Astrocyte of the cerebellum (primary cell): ENCODE measurements around the gene GALR3.
"Not testable (repeated sequence)": the region's sequence is repeated elsewhere in the genome, so short reads cannot be mapped to it uniquely, and the experiment has no call there.

Experiments
- DNase-seq: peaks from one replicate; pipeline ENCODE4 v3.0.0-alpha.2; 2011; ENCODE audit warnings: low read depth
- H3K4me3 ChIP-seq: 2 replicates; pipeline ENCODE4 v1.5.1; 2011; ENCODE audit warnings: mild to moderate bottlenecking, low read depth, low read length, moderate library complexity
- in situ Hi-C: cut with HindIII; loops from 2 replicates; pipeline ENCODE4 v1.10.0; 2017; ENCODE audit warnings: low sequenced_read_pairs
- TF ChIP-seq, protein P1 (sequence below): IDR thresholded peaks from 2 replicates; pipeline ENCODE4 v1.5.1; 2012; ENCODE audit warnings: low read length, low read depth, moderate library complexity, mild to moderate bottlenecking; ENCODE audit errors: missing control alignments

GALR3 gene

DNA sequence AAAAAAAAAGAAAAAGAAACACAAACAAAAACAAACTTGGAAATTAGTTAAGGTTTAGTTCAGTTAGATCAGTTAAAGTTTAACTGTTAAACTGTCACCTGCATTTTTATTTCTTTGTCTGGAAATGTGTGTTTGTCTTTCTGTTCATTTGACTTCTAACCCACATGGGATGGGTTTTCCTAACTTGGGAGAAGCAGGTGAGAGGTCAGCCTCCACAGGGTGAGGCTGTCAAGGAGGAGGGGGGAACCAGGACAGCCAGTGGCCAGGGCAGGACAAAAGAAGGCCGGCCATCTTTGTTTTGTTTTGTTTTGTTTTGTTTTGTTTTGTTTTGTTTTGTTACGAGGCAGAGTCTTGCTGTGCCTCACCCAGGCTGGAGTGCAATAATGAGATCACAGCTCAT lies 28.8 kb upstream of the GALR3 start:
- in situ Hi-C loops = no loop called here
- no peak for DNase-seq
- no peak overlapping the region for H3K4me3 ChIP-seq
- TF ChIP-seq, protein P1, sequence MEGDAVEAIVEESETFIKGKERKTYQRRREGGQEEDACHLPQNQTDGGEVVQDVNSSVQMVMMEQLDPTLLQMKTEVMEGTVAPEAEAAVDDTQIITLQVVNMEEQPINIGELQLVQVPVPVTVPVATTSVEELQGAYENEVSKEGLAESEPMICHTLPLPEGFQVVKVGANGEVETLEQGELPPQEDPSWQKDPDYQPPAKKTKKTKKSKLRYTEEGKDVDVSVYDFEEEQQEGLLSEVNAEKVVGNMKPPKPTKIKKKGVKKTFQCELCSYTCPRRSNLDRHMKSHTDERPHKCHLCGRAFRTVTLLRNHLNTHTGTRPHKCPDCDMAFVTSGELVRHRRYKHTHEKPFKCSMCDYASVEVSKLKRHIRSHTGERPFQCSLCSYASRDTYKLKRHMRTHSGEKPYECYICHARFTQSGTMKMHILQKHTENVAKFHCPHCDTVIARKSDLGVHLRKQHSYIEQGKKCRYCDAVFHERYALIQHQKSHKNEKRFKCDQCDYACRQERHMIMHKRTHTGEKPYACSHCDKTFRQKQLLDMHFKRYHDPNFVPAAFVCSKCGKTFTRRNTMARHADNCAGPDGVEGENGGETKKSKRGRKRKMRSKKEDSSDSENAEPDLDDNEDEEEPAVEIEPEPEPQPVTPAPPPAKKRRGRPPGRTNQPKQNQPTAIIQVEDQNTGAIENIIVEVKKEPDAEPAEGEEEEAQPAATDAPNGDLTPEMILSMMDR = no peak

DNA sequence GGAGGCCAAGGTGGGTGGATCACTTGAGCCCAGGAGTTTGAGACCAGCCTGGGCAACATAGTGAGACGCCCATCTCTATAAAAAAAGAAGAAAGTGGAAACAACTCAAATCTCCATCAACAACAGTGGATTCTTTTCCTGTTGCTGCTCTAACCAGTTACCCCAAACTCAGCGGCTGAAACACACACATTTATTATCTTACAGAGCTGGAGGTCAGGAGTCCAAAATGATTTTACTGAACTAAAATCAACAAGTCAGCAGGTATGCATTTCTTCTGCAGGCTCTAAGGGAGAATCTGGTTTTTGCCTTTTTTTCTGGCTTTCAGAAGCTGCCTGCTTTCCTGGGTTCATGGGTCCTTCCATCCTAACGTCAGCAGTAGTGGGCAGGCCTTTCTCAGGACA lies 27.1 kb upstream of the GALR3 start:
- in situ Hi-C loops = no loop called here
- H3K4me3 ChIP-seq = no peak overlapping the region
- no peak for DNase-seq
- TF ChIP-seq, protein P1 = no peak

GRCh38 chr22:37797259-37797658 lies 25.9 kb upstream of the GALR3 start:
- H3K4me3 ChIP-seq, in situ Hi-C loops, DNase-seq: not testable (repeated sequence)

GRCh38 chr22:37797874-37798500 lies 25.2 kb upstream of the GALR3 start:
- no peak overlapping the region for H3K4me3 ChIP-seq

DNA sequence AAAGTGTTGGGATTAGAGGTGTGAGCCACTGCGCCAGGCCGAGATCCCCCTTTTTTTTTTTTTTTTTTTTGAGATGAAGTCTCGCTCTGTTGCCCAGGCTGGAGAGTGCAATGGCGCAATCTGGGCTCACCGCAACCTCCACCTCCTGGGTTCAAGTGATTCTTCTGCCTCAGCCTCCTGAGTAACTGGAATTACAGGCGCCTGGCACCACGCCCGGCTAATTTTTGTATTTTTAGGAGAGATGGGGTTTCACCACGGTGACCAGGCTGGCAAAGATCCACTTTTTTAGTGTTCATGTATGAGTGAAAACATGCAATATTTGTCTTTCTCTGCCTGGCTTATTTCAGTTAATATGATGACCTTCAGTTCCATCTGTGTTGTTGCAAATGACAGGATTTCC lies 23.2 kb upstream of the GALR3 start:
- H3K4me3 ChIP-seq, DNase-seq, in situ Hi-C loops: not testable (repeated sequence)

More at GRCh38 chr22:37797874-37798500, 25.2 kb upstream of the GALR3 start:
- TF ChIP-seq, protein P1 = no peak
- in situ Hi-C loops = no loop called here
- DNase-seq = no peak

DNA sequence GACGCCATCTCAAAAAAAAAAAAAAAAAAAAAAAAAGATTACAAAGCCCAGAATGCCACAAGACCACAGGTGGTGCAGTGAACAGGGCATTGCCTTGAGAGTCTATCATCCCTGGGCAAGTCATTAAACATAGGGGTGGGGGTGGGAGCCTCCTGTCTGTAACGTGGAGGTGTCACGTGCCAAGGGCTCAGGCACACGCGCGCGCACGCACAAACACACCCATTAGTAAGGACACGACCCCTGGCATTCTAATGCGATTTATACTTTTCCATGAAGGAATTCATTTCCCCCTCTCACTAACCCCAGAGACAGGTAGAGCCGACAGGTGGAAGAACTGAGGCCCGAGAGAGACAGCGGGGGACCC lies 21.3 kb upstream of the GALR3 start:
- TF ChIP-seq, protein P1 = no peak
- in situ Hi-C loops = no loop called here
- DNase-seq = no peak
- peak overlapping the region; percentile 46 for H3K4me3 ChIP-seq

GRCh38 chr22:37802310-37803194 lies 20.6 kb upstream of the GALR3 start:
- no peak for DNase-seq
- H3K4me3 ChIP-seq = peak overlapping the region; percentile 46
- TF ChIP-seq, protein P1 = no peak
- in situ Hi-C loops = no loop called here
